Prostate gland (tissue), 2 donors: ENCODE data around the gene TTYH1.

Experiments used
- CTCF ChIP-seq, 4 experiments: fragments of 200-600 bp in 2 of 4; fragments of 450-650 bp in 2 of 4; sonication (generic) in 2 of 4; IDR thresholded peaks; 1 replicate in 3 of 4; 2 replicates in 1 of 4; pipeline ENCODE4 v1.5.1; 2016 to 2019; ENCODE audit warnings: antibody characterized with exemption in 4 of 4, mild to moderate bottlenecking in 2 of 4, moderate library complexity in 2 of 4
- POLR2A ChIP-seq: fragments of 450-650 bp; IDR thresholded peaks from one replicate; pipeline ENCODE4 v1.6.1; 2016; ENCODE audit warnings: antibody characterized with exemption, mild to moderate bottlenecking

- no peak for TF ChIP-seq POLR2A
- no peak for TF ChIP-seq CTCF (IDR thresholded peaks at IDR 0.05)
Measured at GRCh38 chr19:54431255-54431838, 16.1 kb downstream of the TTYH1 start.
